HG03064 (cell line): Measurements from ENCODE around the gene PRCD.

ENCODE experiments used
- ATAC-seq: cut with Tn5 transposase; IDR thresholded peaks from one replicate; pipeline ENCODE4 v1.9.1; 2021; ENCODE audit warnings: low read depth; ENCODE audit not compliant: unreplicated experiment

Gene PRCD

DNA sequence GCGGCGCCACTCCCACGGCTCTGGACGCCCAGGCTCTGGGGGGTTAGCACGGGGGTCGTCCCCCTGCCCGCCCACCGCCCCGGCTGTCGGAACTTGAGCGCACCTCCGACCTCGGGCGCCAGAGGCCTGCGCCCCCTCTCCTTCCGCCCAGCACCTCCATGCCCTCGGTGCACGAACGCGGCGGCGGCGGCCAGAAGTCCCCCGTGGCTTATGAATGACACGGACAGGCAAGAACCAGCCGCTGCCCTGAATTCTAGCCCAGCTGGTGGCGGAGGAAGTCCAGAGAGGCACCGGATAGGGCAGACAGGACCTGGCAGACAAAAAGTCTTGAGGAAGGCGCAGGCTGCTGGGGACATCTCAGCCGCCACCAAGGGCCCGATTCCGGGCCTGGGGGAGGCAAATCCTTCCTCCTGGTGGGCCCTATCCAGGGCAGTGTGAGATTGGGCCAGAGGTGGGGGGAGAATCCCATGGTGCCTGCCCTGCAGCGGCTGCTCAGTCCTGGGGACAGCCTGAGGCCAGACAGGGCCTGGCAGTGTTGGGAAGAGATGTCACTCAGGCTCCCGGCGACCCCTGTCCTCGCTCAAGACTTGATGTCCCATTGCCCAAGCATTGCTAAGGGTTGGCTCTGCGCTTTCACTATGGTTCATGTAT lies 1.4 kb upstream of the PRCD start:
- no peak for ATAC-seq

DNA sequence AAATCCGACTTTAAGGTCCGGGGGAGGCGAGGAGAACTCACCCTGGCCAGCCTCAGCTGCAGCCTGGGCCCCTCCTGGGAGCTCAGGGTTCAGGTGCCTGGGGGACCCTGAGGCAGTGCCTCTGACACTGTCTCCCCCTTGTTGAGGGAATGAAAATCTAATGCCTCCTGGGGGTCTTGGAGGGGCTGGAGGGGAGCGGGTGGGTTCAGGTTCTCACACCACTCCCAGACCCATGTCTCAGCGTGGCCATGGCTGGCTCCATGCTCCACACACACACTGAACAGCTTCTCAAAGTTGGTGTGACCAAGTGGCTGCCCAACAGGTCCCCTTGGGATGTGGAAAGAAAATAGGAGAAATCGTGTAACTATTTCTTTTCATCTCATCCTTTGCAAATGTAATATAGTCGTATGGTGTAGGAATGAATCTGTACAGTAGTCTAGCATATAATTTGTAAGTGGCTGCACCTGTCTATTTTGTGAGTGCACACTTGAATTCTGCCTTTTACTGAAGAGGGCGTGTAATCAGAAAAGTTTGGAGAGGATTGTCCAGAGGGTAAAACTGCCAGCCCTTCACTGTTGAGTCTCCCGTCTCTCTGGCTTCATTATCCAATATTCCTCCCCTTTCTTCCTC lies 788 bp upstream of the PRCD start:
- no peak for ATAC-seq

DNA sequence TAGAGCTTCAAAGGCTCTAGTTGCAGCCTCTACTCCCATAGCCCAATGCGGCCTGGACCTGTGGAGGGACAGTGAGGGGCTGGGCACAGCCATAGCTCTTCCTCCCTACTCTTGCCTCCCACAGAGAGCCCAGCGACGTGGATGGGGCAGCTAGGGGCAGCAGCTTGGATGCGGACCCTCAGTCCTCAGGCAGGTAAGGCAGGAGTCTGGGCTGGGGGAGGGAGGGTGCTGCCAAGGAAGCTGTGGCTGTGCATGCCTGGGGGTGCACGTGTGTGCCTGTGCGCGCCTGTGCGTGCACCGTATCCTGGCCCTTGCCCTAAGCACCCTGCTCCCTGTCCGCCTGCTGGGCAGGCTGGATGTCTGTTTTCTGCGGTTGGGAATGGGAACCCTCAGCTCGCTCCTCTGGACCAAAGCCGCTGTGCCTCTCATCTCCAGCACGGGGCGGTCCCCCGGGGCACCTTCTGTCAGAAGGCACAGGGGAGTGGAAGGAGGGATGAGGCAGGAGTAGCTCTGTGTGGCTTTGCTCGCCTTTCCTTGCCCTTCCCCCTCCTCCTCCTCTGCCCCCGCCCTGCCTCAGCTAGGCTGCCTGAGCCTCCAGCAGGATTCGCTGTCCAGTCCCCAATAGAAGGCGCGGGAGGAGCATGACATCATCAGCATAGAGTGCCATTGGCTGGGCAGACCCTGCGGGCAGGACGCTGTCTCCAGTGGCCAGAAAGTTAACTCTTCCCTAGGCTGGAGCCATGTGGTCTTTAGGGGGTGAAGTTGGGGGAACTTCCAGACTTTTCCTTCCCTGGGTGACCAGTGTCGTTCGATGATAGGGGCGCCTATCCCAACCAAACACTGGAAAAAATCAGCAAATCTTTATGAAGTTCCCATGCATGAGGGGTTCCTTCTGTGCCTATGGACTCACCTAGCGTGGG lies 797 bp downstream of the PRCD start:
- no peak for ATAC-seq

DNA sequence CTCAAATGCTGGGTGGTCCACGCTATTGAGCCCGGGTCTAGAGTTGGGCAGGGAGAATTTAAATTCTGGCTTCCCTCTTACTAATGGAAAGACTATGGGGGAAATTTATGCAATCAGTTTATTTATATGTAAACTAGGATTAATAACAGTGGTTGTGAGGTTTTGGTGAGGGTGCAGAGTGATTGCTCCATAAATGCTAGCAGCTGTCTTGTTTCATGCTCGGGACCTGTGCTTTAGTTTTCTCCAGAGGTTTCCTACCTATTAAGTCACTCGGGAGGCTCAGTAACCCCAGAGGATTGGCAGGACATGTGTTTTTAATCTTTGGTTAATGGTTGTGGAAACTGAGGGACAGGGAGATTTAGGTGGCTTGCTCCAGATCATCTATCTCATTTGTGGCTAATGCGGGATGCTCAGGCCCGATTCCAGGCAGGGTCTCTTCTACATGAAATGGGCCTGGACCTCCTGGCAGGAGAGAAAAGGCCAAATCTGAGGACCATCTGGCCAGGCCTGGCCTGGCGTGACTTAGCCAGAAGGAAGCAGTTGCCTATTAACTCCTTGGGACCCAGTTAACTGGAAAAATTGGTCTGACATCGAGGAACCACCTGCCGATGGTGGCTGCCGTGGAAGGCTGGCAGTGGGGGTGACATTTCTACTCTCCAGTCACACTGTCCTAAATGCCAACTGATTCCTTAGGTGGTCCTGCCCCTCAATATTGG lies 2.1 kb downstream of the PRCD start:
- ATAC-seq: no peak

DNA sequence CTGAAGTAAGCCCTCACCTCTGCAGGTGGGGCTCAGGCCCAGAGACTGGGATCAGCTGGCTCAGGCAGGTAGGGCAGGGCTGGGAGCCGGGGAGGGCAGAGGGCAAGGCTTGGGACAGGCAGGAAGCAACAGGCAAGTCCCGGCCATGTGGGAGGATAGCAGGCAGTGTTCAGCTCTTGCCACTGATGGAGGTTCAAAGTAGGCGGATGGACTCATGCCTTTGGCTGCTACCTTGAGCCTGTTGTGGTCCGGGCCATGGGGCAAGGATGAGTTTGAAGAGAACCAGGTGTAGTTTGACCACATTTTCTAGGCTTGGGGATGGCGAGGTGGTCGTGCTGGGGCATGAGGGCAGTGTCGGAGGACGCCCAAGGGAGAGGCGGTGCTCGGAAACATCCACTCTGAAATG lies 2.7 kb downstream of the PRCD start:
- no peak for ATAC-seq

DNA sequence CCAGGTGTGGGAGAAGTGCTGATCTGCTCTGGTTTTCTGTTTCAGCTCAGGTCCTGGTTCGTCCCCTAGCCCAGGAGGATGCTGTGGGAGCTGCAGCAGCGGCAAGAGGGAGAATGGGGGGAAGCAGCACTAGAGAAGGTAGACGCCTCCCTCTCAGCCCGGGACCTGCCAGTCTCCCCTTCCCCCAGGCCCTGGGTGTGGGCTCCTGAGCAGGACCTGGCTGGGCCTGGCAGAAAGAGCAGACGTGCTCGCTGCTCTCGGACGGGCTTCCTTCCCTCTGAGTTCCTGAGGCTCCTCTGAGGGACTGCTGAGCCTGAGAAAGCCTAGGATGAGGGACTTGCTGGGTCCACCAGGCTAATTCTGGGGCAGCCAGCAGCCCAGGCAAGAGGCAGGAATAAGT lies 3.1 kb downstream of the PRCD start:
- ATAC-seq: no peak

DNA sequence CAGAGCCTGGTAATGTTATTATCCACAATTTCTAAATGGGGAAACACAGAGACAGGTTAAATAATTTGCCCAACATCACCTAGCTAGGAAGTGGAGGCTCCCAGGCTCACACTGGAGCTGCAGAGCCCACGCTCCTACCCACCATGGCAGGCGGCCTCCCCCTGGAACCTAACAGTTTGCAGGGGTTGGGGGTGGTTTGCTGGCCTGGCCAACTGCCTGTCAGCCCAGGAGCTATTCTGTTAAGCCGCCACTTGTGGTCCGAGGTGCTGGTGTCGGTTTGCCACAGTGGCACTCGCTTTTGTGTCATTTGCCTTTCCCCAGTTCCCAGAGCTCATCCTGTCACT lies 3.6 kb downstream of the PRCD start:
- no peak for ATAC-seq

DNA sequence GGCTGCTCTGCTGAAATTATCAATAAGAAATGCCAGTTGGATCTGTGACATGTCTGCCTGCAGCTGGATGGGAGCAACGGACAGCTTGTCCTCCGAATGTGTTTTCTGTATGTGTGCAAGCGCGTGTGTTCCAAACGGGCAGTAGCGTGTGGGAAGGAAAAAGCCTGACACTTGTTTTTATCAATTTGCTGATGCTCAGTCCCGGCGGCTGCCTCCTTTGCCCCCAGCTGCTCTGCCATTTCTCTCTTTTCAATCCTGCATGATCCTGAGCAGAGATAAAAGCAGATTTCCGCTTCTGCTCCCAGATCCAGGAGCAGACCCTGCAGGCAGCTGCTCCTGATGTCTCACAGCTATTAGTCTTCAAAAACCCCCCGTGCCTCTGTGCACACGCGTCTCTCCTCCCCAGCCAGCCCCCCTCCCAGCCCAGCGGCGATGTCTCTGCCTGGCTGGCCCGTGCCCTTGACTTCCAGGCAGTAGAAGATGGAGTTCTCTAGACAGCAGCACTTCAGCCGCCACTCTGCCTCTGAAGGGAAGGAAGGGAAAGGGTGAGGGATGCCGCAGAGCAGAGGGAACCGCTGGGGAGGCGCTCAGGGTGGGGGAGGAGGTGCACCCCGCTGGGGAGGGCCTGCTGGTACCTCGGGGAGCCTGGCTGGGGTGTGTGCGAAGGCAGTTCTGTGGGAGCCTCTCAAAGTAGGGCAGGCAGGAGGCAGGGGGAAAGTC lies 4.1 kb downstream of the PRCD start:
- ATAC-seq: no peak

DNA sequence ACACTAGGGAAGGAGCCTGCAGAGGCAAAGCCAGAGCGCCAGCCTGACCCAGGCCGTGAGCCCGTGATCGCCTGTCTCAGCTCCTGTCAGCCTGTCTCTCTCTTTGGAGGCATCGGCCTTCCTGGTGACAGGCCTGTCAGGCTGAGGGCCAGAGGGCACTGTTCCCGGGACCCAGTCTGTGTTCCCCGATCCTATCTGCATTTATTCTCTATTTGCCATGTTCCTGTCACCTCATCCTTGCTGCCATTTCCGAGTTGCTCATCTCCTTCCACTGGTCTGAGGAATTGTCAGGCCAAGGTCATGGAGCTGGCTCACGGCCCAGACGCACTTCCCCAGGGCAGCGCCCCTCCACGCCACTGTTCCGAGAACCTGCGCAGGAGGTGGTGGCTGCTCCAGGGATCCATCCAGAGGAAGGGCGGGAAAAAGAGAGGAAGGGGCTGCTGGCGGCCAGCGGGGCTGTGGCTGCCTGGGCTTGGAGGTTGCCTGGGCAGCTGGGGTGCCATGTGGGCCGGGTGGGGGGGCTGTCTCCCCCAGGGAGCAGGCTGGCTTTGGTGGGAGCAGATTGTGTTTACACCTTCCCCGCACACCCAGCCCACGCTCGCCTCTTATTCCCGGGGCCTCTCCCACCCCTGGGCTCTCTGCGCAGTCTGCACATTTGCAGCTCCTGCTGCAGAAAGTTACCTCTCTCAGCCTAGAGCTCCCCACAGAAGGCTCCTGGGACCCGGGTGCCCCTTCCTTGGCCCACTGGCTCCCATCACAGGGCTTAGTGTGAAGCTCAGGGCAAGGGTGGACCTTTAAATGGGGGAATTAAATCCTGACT lies 4.9 kb downstream of the PRCD start:
- ATAC-seq: no peak

DNA sequence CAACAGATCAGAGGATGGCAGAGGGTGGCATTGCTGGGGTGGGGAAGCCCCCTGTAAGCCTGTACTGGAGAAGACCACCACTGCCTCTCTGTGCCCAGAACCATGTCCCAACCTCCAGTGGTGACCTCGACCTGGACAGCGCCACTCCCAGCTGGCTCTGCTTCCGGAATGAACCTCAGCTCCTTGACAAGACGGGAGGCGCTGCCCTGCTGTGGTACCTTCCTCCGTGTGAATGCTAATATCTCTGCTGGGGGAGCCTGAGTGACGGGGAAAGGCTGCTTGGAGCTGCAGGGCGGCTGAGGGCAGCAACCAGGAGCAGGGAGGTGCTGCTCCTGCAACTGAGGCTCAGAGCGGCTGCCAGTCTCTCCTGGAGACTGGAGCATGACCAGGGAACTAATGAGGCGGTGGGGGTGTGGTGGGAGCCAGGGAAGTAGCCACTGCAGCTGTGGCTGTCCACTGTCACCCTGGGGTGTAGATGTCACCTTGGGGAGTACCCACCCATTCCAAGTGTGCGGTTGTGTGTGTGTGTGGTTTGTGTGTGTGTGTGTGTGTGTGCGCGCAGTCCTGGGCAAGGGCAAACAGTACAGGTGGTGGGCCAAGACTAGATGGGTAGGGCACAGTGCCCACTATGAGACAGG lies 6.2 kb downstream of the PRCD start:
- no peak for ATAC-seq

DNA sequence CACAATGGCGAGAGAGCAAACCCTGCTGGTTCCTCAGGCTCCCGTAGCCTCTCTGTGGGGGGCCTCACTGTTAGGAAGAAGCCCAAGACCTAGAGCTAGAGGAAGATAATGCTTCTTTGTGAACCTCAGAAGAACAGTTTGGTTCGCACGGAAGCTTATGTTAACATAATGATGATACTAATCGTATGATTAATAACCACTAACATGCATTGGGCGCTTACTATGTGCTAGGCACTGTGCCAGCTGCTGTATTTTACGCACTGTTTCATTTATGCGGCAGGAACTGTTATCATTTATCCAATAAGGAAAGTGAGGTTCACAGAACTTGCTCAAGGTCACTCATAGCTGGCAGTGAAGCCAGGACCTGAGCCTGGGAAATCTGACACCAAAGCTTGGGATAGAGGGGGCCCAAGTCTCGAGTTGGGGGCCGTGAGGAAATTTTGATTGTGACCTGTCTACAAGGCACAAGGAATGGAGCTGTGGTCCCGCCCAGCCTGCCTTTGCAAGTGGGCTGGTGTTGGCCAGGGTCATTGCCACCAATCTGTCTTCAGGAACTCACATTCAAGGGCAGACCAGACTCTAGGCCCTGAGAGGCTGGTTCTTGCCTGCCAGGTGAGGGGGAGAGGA lies 6.8 kb downstream of the PRCD start:
- no peak for ATAC-seq

DNA sequence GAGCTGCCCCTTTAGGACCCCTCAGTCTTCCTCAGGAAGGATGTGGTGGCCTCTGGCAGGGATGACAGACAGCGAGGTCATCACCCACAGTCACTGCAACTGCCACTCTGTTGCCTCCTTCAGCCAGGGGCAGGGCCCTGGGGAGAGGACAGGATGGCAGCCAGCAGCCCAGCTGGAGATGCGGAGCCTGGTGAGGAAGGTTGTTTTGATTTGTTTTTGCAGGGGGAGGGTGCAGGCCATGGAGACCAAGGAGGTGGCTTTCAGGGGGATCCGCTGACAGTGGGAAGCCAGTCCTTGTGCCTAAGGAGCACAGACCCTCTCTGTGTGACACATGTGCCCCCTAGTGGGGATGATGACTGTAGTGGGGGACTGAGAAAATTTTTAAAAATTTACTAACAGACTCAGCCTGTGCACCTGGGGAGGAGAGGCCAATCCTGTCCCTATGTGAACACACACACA lies 7.4 kb downstream of the PRCD start:
- ATAC-seq: no peak

DNA sequence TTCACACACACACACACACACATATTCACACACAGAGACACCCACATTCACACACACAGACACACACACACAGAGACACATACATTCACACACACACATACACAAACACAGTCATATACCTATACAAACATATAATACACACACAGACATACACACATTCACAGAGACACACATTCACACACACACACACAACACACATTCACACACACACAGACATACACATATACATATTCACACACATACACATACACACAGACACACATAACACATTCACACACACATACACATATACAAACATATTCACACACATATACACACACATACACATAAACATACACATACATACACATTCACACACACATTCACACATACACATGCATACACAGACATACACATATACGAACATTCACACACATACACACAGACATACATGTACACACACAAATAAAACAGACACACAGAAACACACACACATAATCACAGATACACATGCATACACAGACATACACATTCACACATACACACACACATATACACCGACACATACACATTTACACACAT lies 7.9 kb downstream of the PRCD start:
- no peak for ATAC-seq

DNA sequence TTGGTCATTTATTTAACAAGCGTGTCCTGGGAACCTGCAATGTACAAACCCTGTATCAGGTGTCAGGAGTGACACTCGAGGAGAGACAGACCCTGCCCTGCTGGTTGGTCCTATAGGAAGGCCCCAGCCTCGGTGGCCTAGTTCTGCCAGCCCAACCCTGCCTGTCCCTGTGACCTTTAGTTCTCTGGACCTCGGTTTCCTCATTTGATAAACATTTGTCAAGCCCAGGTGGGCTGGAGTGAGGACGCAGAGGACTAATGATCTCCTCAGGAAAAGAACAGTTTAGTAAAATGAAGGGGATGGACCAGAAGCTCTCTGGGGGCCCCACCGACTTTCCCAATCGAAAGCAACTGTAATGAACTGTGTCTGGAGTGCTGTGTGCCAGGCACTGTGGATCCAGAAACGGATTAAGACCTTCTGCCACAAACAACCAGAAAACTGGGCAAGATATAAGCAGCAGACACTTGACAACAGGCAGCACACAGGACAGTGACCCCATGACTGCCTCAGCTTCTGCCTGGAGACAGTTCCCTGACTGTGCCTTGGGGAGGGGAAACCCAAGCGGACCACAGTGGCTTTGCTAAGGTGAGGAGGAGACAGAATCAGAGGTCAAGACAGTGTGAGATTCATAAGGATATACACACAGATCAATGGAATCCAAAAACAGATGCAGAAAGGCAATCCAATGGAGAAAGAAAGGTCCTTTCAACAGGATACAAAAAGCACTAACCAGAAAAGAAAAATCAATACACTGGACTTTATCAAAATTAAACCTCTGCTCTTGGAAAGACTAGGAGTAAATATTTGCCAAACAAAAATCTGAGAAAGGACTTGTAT lies 8.8 kb downstream of the PRCD start:
- no peak for ATAC-seq

DNA sequence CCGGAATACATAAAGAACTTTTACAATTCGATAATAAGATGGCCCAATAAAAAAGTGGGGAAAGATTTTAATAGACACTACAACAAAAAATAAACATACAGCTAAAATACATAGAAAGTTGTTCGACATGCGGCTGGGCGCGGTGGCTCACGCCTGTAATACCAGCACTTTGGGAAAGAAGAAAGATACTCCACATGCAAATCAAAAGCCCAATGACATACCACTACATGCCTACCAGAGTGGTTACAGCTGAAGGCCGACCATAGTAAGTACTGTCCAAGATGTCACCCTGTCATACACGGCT lies 9.3 kb downstream of the PRCD start:
- no peak for ATAC-seq

DNA sequence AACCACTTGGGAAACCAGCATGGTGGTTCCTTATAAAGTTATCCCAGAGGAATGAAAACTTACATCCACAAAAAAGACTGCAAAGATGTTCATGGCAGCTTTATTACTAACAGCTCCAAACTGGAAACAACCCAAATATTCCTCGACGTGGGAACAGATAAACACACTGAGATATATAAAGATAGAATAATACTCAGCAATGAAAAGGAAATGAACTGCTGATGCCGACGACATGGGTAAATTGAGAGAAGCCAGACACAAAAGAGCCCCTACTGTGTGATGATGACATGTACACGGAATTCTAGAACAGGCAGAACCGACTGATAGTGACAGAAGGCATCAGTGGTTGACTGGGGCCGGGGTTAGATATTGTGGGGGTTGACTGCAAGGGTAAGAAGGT lies 9.7 kb downstream of the PRCD start:
- ATAC-seq: no peak

DNA sequence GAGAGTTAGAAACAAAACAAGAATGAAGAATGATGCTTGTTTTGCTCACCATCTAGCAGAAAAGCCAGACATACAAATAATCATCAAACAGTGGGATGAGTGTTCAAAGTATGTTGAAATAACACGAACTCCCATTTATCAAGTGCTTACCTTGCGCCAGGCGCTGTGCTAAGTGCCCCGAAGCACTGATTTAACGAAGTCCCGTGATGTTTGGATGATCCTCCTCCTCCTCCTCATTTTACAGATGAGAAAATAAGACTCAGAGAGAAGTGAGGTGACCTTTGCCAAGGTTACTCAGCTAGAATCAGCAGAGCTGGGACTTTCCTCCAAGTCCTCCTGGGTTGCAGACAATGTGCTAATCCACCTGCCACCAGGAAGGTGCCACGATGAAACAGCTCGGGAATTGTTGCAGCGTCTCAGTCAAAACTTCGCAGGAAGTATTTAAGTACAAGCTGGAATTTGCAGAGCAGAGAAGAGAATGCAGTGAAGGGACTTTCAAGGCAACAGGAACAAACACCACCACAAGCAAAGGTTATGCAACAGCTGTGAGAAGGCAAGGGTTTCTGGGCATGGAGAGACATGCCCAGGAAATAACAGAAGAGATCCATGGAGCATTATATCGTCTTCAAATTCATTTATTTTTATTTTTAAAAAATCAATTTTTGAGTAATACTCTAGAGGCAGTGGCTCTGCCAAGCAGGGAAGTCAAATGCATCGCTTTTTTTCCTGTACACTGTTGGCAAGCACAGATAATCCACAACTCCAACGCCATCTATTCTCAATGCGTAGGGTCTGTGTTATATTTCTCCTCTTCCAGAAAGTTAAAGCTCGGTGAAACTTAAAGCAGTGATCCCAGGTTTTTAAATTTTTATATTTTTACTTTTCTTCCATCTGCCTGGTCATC lies 11.1 kb downstream of the PRCD start:
- ATAC-seq: no peak
